ENCODE results near the gene ADD3.

The ADD3 gene

DNA sequence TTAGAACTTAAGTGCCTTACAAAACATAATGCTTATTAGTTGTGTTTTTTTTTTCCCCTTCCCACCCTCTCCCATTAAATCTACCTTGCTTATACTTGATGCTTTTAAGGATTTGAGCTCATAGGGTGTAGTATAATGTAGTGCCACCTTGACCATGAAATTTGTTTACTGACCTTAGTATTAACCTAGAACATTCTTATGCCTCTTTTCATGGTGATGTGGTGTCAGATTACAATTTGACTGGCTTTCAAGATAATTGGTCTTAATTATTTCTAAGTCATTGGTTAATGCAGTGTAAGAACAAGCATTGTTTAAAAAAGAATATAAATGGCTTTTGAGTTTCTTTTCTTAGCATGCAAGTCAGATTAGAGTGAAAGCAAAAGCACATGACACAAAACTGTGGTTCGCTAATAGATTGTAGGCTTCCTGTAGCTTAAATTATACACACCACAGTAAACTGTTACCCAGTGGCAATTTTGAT, 61.8 kb downstream of the ADD3 start:
- DNase-seq = no peak
- H3K36me3 ChIP-seq = no peaks in the 10 kb centered on the region
- no peak overlapping the region for H3K4me3 ChIP-seq (ENCODE audit: low read depth, low read length)
- H3K27ac ChIP-seq = no peak overlapping the region
- H3K27me3 ChIP-seq (ENCODE audit: insufficient read depth, low read depth, severe bottlenecking) = no peaks in the 10 kb centered on the region
- TF ChIP-seq, protein P1, sequence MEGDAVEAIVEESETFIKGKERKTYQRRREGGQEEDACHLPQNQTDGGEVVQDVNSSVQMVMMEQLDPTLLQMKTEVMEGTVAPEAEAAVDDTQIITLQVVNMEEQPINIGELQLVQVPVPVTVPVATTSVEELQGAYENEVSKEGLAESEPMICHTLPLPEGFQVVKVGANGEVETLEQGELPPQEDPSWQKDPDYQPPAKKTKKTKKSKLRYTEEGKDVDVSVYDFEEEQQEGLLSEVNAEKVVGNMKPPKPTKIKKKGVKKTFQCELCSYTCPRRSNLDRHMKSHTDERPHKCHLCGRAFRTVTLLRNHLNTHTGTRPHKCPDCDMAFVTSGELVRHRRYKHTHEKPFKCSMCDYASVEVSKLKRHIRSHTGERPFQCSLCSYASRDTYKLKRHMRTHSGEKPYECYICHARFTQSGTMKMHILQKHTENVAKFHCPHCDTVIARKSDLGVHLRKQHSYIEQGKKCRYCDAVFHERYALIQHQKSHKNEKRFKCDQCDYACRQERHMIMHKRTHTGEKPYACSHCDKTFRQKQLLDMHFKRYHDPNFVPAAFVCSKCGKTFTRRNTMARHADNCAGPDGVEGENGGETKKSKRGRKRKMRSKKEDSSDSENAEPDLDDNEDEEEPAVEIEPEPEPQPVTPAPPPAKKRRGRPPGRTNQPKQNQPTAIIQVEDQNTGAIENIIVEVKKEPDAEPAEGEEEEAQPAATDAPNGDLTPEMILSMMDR (IDR thresholded peaks at IDR 0.05; ENCODE audit: low read depth, low read length) = no peak
- H3K9me3 ChIP-seq (ENCODE audit: severe bottlenecking) = no peaks in the 10 kb centered on the region

GRCh38 chr10:110073896-110074295, 66.1 kb downstream of the ADD3 start:
- H3K27me3 ChIP-seq (ENCODE audit: insufficient read depth, low read depth, severe bottlenecking) = no peaks in the 10 kb centered on the region
- DNase-seq = no peak
- H3K27ac ChIP-seq = no peak overlapping the region
- no peaks in the 10 kb centered on the region for H3K9me3 ChIP-seq (ENCODE audit: severe bottlenecking)
- TF ChIP-seq, protein P1 (IDR thresholded peaks at IDR 0.05; ENCODE audit: low read depth, low read length) = no peak
- H3K36me3 ChIP-seq = peaks cover 3% of the 10 kb centered on the region; the same call in 1 of the 2 replicates
- no peak overlapping the region for H3K4me3 ChIP-seq (ENCODE audit: low read depth, low read length)

DNA sequence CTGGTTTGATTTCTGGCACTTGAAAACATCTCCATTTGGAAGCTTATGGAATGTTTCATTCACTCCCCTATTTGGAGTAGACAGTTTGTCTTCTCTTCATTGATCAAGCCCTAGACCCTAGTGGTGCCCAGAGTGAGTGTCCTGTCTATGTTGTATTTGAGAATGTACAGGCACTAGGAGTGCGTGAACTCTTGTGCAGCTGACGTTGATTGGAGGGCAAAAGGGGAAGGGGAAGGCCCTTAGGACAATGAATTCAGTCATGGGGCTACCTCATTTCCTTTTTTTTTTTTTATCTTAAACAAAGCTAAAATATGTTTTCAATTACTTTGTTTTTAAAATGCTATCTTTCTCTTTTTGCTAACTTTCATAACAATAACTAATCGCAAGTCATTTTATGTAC, 66.5 kb downstream of the ADD3 start:
- Histone ChIP-seq H3K9me3 (ENCODE audit: severe bottlenecking) (no peaks in the 10 kb centered on the region), H3K4me3 (ENCODE audit: low read depth, low read length) (no peak overlapping the region), H3K36me3 (peaks cover 3% of the 10 kb centered on the region; the same call in 1 of the 2 replicates), H3K27ac (no peak overlapping the region), H3K27me3 (ENCODE audit: insufficient read depth, low read depth, severe bottlenecking) (no peaks in the 10 kb centered on the region)
- DNase-seq = no peak
- TF ChIP-seq, protein P1 (IDR thresholded peaks at IDR 0.05; ENCODE audit: low read depth, low read length) = no peak

- TF ChIP-seq, protein P1 (IDR thresholded peaks at IDR 0.05; ENCODE audit: low read depth, low read length) = no peak
- Histone ChIP-seq H3K9me3 (ENCODE audit: severe bottlenecking) (no peaks in the 10 kb centered on the region), H3K36me3 (peaks cover 3% of the 10 kb centered on the region; the same call in 1 of the 2 replicates), H3K4me3 (ENCODE audit: low read depth, low read length) (no peak overlapping the region), H3K27me3 (ENCODE audit: insufficient read depth, low read depth, severe bottlenecking) (no peaks in the 10 kb centered on the region), H3K27ac (no peak overlapping the region)
- no peak for DNase-seq
Measured at GRCh38 chr10:110074758-110075671, 67.2 kb downstream of the ADD3 start.

- H3K27ac ChIP-seq = no peak overlapping the region
- H3K27me3 ChIP-seq (ENCODE audit: insufficient read depth, low read depth, severe bottlenecking) = no peaks in the 10 kb centered on the region
- H3K36me3 ChIP-seq = peaks cover 3% of the 10 kb centered on the region; the same call in 1 of the 2 replicates
- TF ChIP-seq, protein P1 (IDR thresholded peaks at IDR 0.05; ENCODE audit: low read depth, low read length) = no peak
- H3K9me3 ChIP-seq (ENCODE audit: severe bottlenecking) = no peaks in the 10 kb centered on the region
- no peak for DNase-seq
- H3K4me3 ChIP-seq (ENCODE audit: low read depth, low read length) = no peak overlapping the region
Measured at GRCh38 chr10:110075686-110076085, 67.9 kb downstream of the ADD3 start.
